ENCODE data around the gene KLF7. TPM values are rescaled to one million over a fixed set of nuclear protein-coding genes. Genes with fewer than 3 reads are reported as not detected.

The KLF7 gene
- total RNA-seq (2021; ENCODE audit: unreplicated experiment) (17.1 TPM), Bru-seq, nascent RNA (percentile 82 among the genes with signal in this experiment), BruChase-seq, experiment 1, labeled RNA remaining after a 2-hour chase (percentile 67 among the genes with signal in this experiment), BruChase-seq, experiment 2, labeled RNA remaining after a 6-hour chase (percentile 59 among the genes with signal in this experiment)
- polyA plus RNA-seq (2012; ENCODE audit: insufficient read length): 9.4 TPM
- long read RNA-seq, full-length matches to known transcripts: 5 of 13 reads
- long read RNA-seq, partial matches to known transcripts: 1 of 13 reads
- long read RNA-seq, other reads (novel, unspliced or antisense): 7 of 13 reads

DNA sequence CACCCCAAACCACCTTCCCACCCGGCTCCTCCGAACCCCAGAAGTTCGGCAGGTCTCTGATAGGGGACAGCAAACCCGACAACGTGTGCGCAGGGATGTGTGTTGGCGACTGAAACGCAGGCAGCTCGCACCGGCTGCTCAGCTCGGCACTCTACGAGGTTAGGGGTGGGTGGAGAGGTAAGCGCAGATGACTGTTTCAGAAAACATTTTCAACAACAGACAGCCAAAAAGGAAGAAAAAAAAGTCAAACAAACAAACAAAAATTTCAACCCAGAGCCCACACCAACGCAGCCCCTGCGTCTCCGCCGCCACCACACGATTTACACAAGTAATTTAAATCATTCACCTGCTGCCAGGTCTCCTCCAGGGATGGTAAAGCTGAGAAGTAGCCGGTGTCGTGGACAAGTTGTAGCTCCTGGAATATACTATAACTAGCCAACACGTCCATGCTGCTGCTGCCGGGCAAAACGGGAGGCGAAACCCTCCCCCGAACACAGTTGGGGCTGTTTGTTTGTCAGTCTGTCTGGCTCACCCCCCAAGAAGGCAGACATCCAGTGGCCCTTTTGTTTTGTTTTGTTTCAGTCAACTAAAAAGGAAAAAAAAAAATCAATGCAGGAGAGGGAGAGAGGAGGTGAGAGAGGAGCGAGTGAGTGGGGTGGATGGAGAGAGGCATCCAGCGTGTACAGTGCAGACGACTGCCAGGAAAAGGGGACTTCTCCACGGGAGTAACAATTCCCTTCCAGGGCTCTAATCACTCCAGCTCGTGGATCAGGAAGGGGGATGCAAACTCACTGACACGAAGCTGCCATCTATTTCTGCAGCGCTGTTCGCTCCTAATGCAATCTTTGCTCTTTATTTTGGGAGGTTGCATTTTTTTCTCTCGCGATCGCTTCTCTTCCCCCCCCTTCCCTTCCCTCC is at the start of gene KLF7:
TSS of gene KLF7 (minus strand) at position 828 of the 918 bp plus-strand sequence. CDS start at position 448, 380 bp downstream.
- POLR2A ChIA-PET: interaction anchor here (0.5 to 0.7 kb wide), 5 partner anchors 14 to 664 kb away, joined by 3 to 4 read pairs (median 3); partner anchors contain the start of gene CREB1
- TSS peak; percentile 78 for BruUV-seq (replicated peaks)
- DNase-seq (ENCODE audit: low read depth, low spot score): no peak
- Histone ChIP-seq H3K27me3 (ENCODE audit: control insufficient read depth, insufficient read depth, low read length) (no peaks in the 10 kb centered on the region), H3K27ac (ENCODE audit: low read length) (peak within 1 kb of the TSS; percentile 93), H3K4me3 (ENCODE audit: low read depth in 2 of 2, low read length in 2 of 2) (peak within 1 kb of the TSS; percentile 72 to 74), H3K36me3 (ENCODE audit: control insufficient read depth, insufficient read depth, low read length) (no peaks in the 10 kb centered on the region), H3K9me3 (ENCODE audit: control insufficient read depth, insufficient read depth, low read depth, low read length) (no peaks in the 10 kb centered on the region), H3K4me1 (ENCODE audit: control insufficient read depth, insufficient read depth, low read length) (peaks cover 38% of the 10 kb centered on the region)
- no peak; the same call in 1 of the 2 replicates for ATAC-seq
- intact Hi-C loops (cut with micrococcal nuclease; ENCODE audit: unreplicated experiment) (loop anchor here (5.0 to 10.0 kb wide), 2 partner anchors 183 to 361 kb away; no protein-coding TSS in a partner anchor), in situ Hi-C loops (cut with HindIII; ENCODE audit: low pct_unique_long_range_greater_than_20kb, low sequenced_read_pairs) (no loop called here)
- TF ChIP-seq TCF7L2 (IDR thresholded peaks at IDR 0.05; ENCODE audit: low read depth, low read length) (no peak), SIN3A (IDR thresholded peaks at IDR 0.05; ENCODE audit: borderline replicate concordance, insufficient read depth, low read depth, low read length) (0 out of 2 replicates have a peak, but pooled peaks have one; percentile 61)
- CTCF ChIA-PET: interaction anchor here (0.5 kb wide), 1 partner anchor 113 kb away, joined by 3 read pairs; no protein-coding TSS in a partner anchor

DNA sequence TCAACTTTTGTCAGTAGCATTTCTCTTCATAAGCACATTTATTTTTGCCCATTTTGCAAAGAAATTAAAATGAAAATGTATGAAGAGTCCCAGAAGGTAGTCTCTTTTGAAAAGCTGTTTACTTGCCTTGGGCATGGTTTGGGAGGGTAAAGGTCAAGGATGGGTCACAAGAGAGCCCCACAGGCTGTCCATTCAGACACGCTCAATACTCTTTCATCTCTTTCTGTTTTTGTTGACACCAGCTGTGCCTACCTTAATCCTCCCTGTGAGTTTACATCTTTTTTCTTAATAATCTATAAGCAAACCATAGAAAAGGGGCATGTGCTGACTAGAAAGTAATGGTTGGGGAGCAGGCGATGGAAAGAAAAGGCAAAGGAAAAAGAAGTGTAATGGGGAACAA is 49.6 kb upstream of the KLF7 start:
- no peak overlapping the region for H3K4me3 ChIP-seq (ENCODE audit: low read depth in 2 of 2, low read length in 2 of 2)
- H3K9me3 ChIP-seq (ENCODE audit: control insufficient read depth, insufficient read depth, low read depth, low read length): no peaks in the 10 kb centered on the region
- no peaks in the 10 kb centered on the region for H3K4me1 ChIP-seq (ENCODE audit: control insufficient read depth, insufficient read depth, low read length)
- BruUV-seq (replicated peaks): no TSS peak
- DNase-seq (ENCODE audit: low read depth, low spot score): no peak
- no peaks in the 10 kb centered on the region for H3K36me3 ChIP-seq (ENCODE audit: control insufficient read depth, insufficient read depth, low read length)
- H3K27ac ChIP-seq (ENCODE audit: low read length): no peak overlapping the region
- POLR2A ChIA-PET: no interaction called here
- no peaks in the 10 kb centered on the region; the same call in 1 of the 2 replicates for H3K27me3 ChIP-seq (ENCODE audit: control insufficient read depth, insufficient read depth, low read length)
- TF ChIP-seq, protein P1, sequence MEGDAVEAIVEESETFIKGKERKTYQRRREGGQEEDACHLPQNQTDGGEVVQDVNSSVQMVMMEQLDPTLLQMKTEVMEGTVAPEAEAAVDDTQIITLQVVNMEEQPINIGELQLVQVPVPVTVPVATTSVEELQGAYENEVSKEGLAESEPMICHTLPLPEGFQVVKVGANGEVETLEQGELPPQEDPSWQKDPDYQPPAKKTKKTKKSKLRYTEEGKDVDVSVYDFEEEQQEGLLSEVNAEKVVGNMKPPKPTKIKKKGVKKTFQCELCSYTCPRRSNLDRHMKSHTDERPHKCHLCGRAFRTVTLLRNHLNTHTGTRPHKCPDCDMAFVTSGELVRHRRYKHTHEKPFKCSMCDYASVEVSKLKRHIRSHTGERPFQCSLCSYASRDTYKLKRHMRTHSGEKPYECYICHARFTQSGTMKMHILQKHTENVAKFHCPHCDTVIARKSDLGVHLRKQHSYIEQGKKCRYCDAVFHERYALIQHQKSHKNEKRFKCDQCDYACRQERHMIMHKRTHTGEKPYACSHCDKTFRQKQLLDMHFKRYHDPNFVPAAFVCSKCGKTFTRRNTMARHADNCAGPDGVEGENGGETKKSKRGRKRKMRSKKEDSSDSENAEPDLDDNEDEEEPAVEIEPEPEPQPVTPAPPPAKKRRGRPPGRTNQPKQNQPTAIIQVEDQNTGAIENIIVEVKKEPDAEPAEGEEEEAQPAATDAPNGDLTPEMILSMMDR (IDR thresholded peaks at IDR 0.05): no peak
- TF ChIP-seq POLR2AphosphoS5 (IDR thresholded peaks at IDR 0.05; ENCODE audit: low read depth, low read length) (no peak), TCF7L2 (IDR thresholded peaks at IDR 0.05; ENCODE audit: low read depth, low read length) (no peak), SIN3A (IDR thresholded peaks at IDR 0.05; ENCODE audit: borderline replicate concordance, insufficient read depth, low read depth, low read length) (no peak)
- TF ChIP-seq, protein P2, sequence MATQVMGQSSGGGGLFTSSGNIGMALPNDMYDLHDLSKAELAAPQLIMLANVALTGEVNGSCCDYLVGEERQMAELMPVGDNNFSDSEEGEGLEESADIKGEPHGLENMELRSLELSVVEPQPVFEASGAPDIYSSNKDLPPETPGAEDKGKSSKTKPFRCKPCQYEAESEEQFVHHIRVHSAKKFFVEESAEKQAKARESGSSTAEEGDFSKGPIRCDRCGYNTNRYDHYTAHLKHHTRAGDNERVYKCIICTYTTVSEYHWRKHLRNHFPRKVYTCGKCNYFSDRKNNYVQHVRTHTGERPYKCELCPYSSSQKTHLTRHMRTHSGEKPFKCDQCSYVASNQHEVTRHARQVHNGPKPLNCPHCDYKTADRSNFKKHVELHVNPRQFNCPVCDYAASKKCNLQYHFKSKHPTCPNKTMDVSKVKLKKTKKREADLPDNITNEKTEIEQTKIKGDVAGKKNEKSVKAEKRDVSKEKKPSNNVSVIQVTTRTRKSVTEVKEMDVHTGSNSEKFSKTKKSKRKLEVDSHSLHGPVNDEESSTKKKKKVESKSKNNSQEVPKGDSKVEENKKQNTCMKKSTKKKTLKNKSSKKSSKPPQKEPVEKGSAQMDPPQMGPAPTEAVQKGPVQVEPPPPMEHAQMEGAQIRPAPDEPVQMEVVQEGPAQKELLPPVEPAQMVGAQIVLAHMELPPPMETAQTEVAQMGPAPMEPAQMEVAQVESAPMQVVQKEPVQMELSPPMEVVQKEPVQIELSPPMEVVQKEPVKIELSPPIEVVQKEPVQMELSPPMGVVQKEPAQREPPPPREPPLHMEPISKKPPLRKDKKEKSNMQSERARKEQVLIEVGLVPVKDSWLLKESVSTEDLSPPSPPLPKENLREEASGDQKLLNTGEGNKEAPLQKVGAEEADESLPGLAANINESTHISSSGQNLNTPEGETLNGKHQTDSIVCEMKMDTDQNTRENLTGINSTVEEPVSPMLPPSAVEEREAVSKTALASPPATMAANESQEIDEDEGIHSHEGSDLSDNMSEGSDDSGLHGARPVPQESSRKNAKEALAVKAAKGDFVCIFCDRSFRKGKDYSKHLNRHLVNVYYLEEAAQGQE (IDR thresholded peaks at IDR 0.05; ENCODE audit: insufficient read depth in 1 of 2, low read depth in 2 of 2, low read length in 1 of 2): no peak
- CTCF ChIA-PET: no interaction called here
- intact Hi-C loops (cut with micrococcal nuclease; ENCODE audit: unreplicated experiment) (no loop called here), in situ Hi-C loops (cut with HindIII; ENCODE audit: low pct_unique_long_range_greater_than_20kb, low sequenced_read_pairs) (no loop called here)
- no peak for ATAC-seq
